Retina (tissue), 1 donor: ENCODE data around the gene KIFAP3.

Experiments used
- DNase-seq: peaks from one replicate; pipeline ENCODE4 v3.0.0-alpha.2; 2016

The KIFAP3 gene

GRCh38 chr1:169970114-169970513, 104.4 kb downstream of the KIFAP3 start:
- no peak for DNase-seq

- no peak for DNase-seq
These were observed 106.3 kb downstream of the KIFAP3 start for GRCh38 chr1:169968174-169968573.

GRCh38 chr1:169964206-169964605, 110.3 kb downstream of the KIFAP3 start:
- no peak for DNase-seq

GRCh38 chr1:169959686-169960085, 114.8 kb downstream of the KIFAP3 start:
- DNase-seq: no peak

- no peak for DNase-seq
These were observed 115.5 kb downstream of the KIFAP3 start for GRCh38 chr1:169958987-169959386.

GRCh38 chr1:169957884-169958283, 116.6 kb downstream of the KIFAP3 start:
- no peak for DNase-seq

- DNase-seq: no peak
These were observed 123.4 kb downstream of the KIFAP3 start for GRCh38 chr1:169951108-169951507.

- no peak for DNase-seq
These were observed 125.4 kb downstream of the KIFAP3 start for GRCh38 chr1:169949139-169949538.

GRCh38 chr1:169946206-169946605, 128.3 kb downstream of the KIFAP3 start:
- DNase-seq: no peak

- no peak for DNase-seq
These were observed 129.3 kb downstream of the KIFAP3 start for GRCh38 chr1:169945181-169945580.

GRCh38 chr1:169944621-169945020, 129.9 kb downstream of the KIFAP3 start:
- no peak for DNase-seq

- no peak for DNase-seq
These were observed 130.4 kb downstream of the KIFAP3 start for GRCh38 chr1:169943963-169944526.

GRCh38 chr1:169941982-169942830, 132.3 kb downstream of the KIFAP3 start:
- no peak for DNase-seq

- DNase-seq: no peak
These were observed 140.3 kb downstream of the KIFAP3 start for GRCh38 chr1:169933984-169934725.

- no peak for DNase-seq
These were observed 142.7 kb downstream of the KIFAP3 start for GRCh38 chr1:169931795-169932231.

- no peak for DNase-seq
These were observed 145.3 kb downstream of the KIFAP3 start for GRCh38 chr1:169929210-169929526.

GRCh38 chr1:169928438-169929209, 145.9 kb downstream of the KIFAP3 start:
- no peak for DNase-seq

- DNase-seq: no peak
These were observed 148.7 kb downstream of the KIFAP3 start for GRCh38 chr1:169925505-169926482.

- DNase-seq: no peak
These were observed 149.7 kb downstream of the KIFAP3 start for GRCh38 chr1:169924829-169925228.

GRCh38 chr1:169924063-169924462, 150.4 kb downstream of the KIFAP3 start:
- DNase-seq: no peak

- DNase-seq: no peak
These were observed 153.4 kb downstream of the KIFAP3 start for GRCh38 chr1:169921080-169921479.

GRCh38 chr1:169918927-169919326, 155.6 kb downstream of the KIFAP3 start:
- DNase-seq: no peak
